ENCODE results near the gene EXD3.
A peak's percentile ranks its signal among the peaks of the same experiment; 100 is the strongest.

EXD3 gene

GRCh38 chr9:137367506-137368430, 55.2 kb downstream of the EXD3 start:
- no peak for DNase-seq (ENCODE audit: low read depth in 1 of 2, low spot score in 1 of 2)
- in situ Hi-C loops (cut with HindIII; ENCODE audit: low pct_unique_long_range_greater_than_20kb, low sequenced_read_pairs), result no loop called here
- no peak for TF ChIP-seq JUND (IDR thresholded peaks at IDR 0.05; ENCODE audit: low read depth)

- in situ Hi-C loops (cut with HindIII; ENCODE audit: low pct_unique_long_range_greater_than_20kb, low sequenced_read_pairs), result no loop called here
- no peak for TF ChIP-seq JUND (IDR thresholded peaks at IDR 0.05; ENCODE audit: low read depth)
- no peak for DNase-seq (ENCODE audit: low read depth in 1 of 2, low spot score in 1 of 2)
These were observed 56.0 kb downstream of the EXD3 start for GRCh38 chr9:137366891-137367381.

GRCh38 chr9:137366445-137366810, 56.5 kb downstream of the EXD3 start:
- in situ Hi-C loops (cut with HindIII; ENCODE audit: low pct_unique_long_range_greater_than_20kb, low sequenced_read_pairs), result no loop called here
- DNase-seq (ENCODE audit: low read depth in 1 of 2, low spot score in 1 of 2), result no peak
- no peak for TF ChIP-seq JUND (IDR thresholded peaks at IDR 0.05; ENCODE audit: low read depth)

GRCh38 chr9:137365552-137366444, 57.2 kb downstream of the EXD3 start:
- TF ChIP-seq JUND (IDR thresholded peaks at IDR 0.05; ENCODE audit: low read depth), result no peak
- in situ Hi-C loops (cut with HindIII; ENCODE audit: low pct_unique_long_range_greater_than_20kb, low sequenced_read_pairs), result no loop called here
- DNase-seq (ENCODE audit: low read depth in 1 of 2, low spot score in 1 of 2), result no peak

GRCh38 chr9:137365056-137365455, 57.9 kb downstream of the EXD3 start:
- DNase-seq (ENCODE audit: low read depth in 1 of 2, low spot score in 1 of 2), result no peak
- no peak for TF ChIP-seq JUND (IDR thresholded peaks at IDR 0.05; ENCODE audit: low read depth)
- in situ Hi-C loops (cut with HindIII; ENCODE audit: low pct_unique_long_range_greater_than_20kb, low sequenced_read_pairs), result no loop called here

GRCh38 chr9:137359850-137360249, 63.1 kb downstream of the EXD3 start:
- no peak for DNase-seq (ENCODE audit: low read depth in 1 of 2, low spot score in 1 of 2)
- in situ Hi-C loops (cut with HindIII; ENCODE audit: low pct_unique_long_range_greater_than_20kb, low sequenced_read_pairs), result no loop called here
- TF ChIP-seq JUND (IDR thresholded peaks at IDR 0.05; ENCODE audit: low read depth), result no peak

GRCh38 chr9:137358126-137358525, 64.8 kb downstream of the EXD3 start:
- no peak for DNase-seq (ENCODE audit: low read depth in 1 of 2, low spot score in 1 of 2)
- no peak for TF ChIP-seq JUND (IDR thresholded peaks at IDR 0.05; ENCODE audit: low read depth)
- in situ Hi-C loops (cut with HindIII; ENCODE audit: low pct_unique_long_range_greater_than_20kb, low sequenced_read_pairs), result no loop called here

GRCh38 chr9:137357166-137357565, 65.8 kb downstream of the EXD3 start:
- TF ChIP-seq JUND (IDR thresholded peaks at IDR 0.05; ENCODE audit: low read depth), result no peak
- in situ Hi-C loops (cut with HindIII; ENCODE audit: low pct_unique_long_range_greater_than_20kb, low sequenced_read_pairs), result no loop called here
- DNase-seq (ENCODE audit: low read depth in 1 of 2, low spot score in 1 of 2), result no peak

- in situ Hi-C loops (cut with HindIII; ENCODE audit: low pct_unique_long_range_greater_than_20kb, low sequenced_read_pairs), result no loop called here
- TF ChIP-seq JUND (IDR thresholded peaks at IDR 0.05; ENCODE audit: low read depth), result no peak
- DNase-seq (ENCODE audit: low read depth in 1 of 2, low spot score in 1 of 2), result no peak
These were observed 67.1 kb downstream of the EXD3 start for GRCh38 chr9:137355761-137356365.

GRCh38 chr9:137354845-137355760, 67.9 kb downstream of the EXD3 start:
- DNase-seq (ENCODE audit: low read depth in 1 of 2, low spot score in 1 of 2), result no peak
- in situ Hi-C loops (cut with HindIII; ENCODE audit: low pct_unique_long_range_greater_than_20kb, low sequenced_read_pairs), result no loop called here
- no peak for TF ChIP-seq JUND (IDR thresholded peaks at IDR 0.05; ENCODE audit: low read depth)

- in situ Hi-C loops (cut with HindIII; ENCODE audit: low pct_unique_long_range_greater_than_20kb, low sequenced_read_pairs), result no loop called here
- no peak for TF ChIP-seq JUND (IDR thresholded peaks at IDR 0.05; ENCODE audit: low read depth)
- DNase-seq (ENCODE audit: low read depth in 1 of 2, low spot score in 1 of 2), result peak in 1 of 2 experiments; percentile 27
These were observed 68.7 kb downstream of the EXD3 start for GRCh38 chr9:137354153-137354844.

All from T47D (cell line).